Esophagus squamous epithelium (tissue), 4 donors: ENCODE data around the gene ZBTB17.

ENCODE experiments used
- POLR2A ChIP-seq, 4 donors: fragments of 450-650 bp; IDR thresholded peaks; one replicate each; pipeline ENCODE4 v1.6.1; 2017; ENCODE audit warnings: antibody characterized with exemption in 4 of 4, mild to moderate bottlenecking in 4 of 4, moderate library complexity in 3 of 4
- TF ChIP-seq, protein P1 (sequence below), 6 experiments: fragments of 450-650 bp in 4 of 6; fragments of 200-600 bp in 2 of 6; sonication (generic) in 2 of 6; IDR thresholded peaks; one replicate each; pipeline ENCODE4 v1.5.1; 2016 to 2019; ENCODE audit warnings: antibody characterized with exemption in 6 of 6, mild to moderate bottlenecking in 4 of 6, moderate library complexity in 4 of 6

DNA sequence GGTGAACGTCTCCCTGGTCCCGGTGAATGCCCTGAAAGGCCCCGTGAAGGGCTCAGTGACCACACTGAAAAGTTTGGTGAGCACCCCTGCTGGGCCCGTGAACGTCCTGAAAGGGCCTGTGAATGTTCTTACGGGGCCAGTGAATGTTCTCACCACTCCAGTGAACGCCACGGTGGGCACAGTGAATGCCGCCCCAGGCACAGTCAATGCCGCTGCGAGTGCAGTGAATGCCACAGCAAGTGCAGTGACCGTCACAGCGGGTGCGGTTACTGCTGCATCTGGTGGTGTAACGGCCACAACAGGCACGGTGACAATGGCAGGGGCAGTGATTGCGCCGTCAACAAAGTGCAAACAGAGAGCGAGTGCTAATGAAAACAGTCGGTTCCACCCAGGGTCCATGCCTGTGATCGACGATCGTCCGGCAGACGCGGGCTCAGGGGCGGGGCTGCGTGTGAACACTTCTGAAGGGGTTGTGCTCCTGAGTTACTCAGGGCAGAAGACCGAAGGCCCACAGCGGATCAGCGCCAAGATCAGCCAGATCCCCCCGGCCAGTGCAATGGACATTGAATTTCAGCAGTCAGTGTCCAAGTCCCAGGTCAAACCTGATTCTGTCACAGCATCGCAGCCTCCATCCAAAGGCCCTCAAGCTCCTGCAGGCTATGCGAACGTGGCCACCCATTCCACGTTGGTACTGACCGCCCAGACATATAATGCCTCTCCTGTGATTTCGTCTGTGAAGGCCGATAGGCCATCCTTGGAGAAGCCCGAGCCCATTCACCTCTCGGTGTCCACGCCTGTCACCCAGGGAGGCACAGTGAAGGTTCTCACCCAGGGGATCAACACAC is 41.5 kb downstream of the ZBTB17 start:
- TF ChIP-seq, protein P1, sequence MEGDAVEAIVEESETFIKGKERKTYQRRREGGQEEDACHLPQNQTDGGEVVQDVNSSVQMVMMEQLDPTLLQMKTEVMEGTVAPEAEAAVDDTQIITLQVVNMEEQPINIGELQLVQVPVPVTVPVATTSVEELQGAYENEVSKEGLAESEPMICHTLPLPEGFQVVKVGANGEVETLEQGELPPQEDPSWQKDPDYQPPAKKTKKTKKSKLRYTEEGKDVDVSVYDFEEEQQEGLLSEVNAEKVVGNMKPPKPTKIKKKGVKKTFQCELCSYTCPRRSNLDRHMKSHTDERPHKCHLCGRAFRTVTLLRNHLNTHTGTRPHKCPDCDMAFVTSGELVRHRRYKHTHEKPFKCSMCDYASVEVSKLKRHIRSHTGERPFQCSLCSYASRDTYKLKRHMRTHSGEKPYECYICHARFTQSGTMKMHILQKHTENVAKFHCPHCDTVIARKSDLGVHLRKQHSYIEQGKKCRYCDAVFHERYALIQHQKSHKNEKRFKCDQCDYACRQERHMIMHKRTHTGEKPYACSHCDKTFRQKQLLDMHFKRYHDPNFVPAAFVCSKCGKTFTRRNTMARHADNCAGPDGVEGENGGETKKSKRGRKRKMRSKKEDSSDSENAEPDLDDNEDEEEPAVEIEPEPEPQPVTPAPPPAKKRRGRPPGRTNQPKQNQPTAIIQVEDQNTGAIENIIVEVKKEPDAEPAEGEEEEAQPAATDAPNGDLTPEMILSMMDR (IDR thresholded peaks at IDR 0.05), result no peak
- no peak for TF ChIP-seq POLR2A (IDR thresholded peaks at IDR 0.05)
